Cerebellar nuclear complex (tissue), 1 donor: Measurements from ENCODE around the gene CD70.
"Not testable (repeated sequence)": the region's sequence is repeated elsewhere in the genome, so short reads cannot be mapped to it uniquely, and the experiment has no call there.

Experiments used
- DNase-seq, 2 experiments: peaks; one replicate each; lab custom pipeline; 2025; lab: John Stamatoyannopoulos, UW

The CD70 gene

GRCh38 chr19:6570764-6571163 is 20.2 kb downstream of the CD70 start:
- DNase-seq = no peak

GRCh38 chr19:6568816-6569215 is 22.1 kb downstream of the CD70 start:
- DNase-seq = no peak

- no peak for DNase-seq
These were observed 22.9 kb downstream of the CD70 start for GRCh38 chr19:6568010-6568526.

- not testable (repeated sequence) for DNase-seq
These were observed 24.2 kb downstream of the CD70 start for GRCh38 chr19:6566727-6567126.

- no peak for DNase-seq
These were observed 26.6 kb downstream of the CD70 start for GRCh38 chr19:6564393-6564792.

- DNase-seq = not testable (repeated sequence)
These were observed 28.5 kb downstream of the CD70 start for GRCh38 chr19:6562437-6562836.

- no peak for DNase-seq
These were observed 34.3 kb downstream of the CD70 start for GRCh38 chr19:6556480-6557195.

GRCh38 chr19:6556043-6556449 is 34.9 kb downstream of the CD70 start:
- DNase-seq = no peak

GRCh38 chr19:6551607-6552450 is 39.1 kb downstream of the CD70 start:
- no peak for DNase-seq

GRCh38 chr19:6551091-6551490 is 39.9 kb downstream of the CD70 start:
- DNase-seq = no peak

GRCh38 chr19:6550679-6551078 is 40.3 kb downstream of the CD70 start:
- DNase-seq = not testable (repeated sequence)

- DNase-seq = no peak
These were observed 47.0 kb downstream of the CD70 start for GRCh38 chr19:6543866-6544347.

GRCh38 chr19:6540918-6541689 is 49.8 kb downstream of the CD70 start:
- DNase-seq = no peak

- DNase-seq = no peak
These were observed 51.4 kb downstream of the CD70 start for GRCh38 chr19:6539514-6539913.
